M059J (cell line): ENCODE measurements around the gene OPA1. TPM values are rescaled to one million over a fixed set of nuclear protein-coding genes. Genes with fewer than 3 reads are reported as not detected.

Source experiments
- DNase-seq: peaks from one replicate; pipeline ENCODE4 v3.0.0-alpha.2; 2012; ENCODE audit warnings: low read depth
- total RNA-seq: library from RNA; depleted of rRNA; stranded (reverse); fragments of >200 nt; shearing (Covaris generic); gene quantifications from 2 replicates; pipeline ENCODE4 v1.2.3, GENCODE V29; 2014

Gene OPA1
- total RNA-seq, 1 experiment from 2014 or later = 54.8 TPM

GRCh38 chr3:193710286-193711165, 117.5 kb downstream of the OPA1 start:
- DNase-seq = no peak

GRCh38 chr3:193711166-193711485, 118.1 kb downstream of the OPA1 start:
- no peak for DNase-seq

- no peak for DNase-seq
These were observed 118.5 kb downstream of the OPA1 start for GRCh38 chr3:193711523-193711963.

- DNase-seq = no peak
These were observed 119.1 kb downstream of the OPA1 start for GRCh38 chr3:193711964-193712598.

- DNase-seq = no peak
These were observed 119.9 kb downstream of the OPA1 start for GRCh38 chr3:193712938-193713337.

- DNase-seq = no peak
These were observed 121.6 kb downstream of the OPA1 start for GRCh38 chr3:193714523-193715137.

- no peak for DNase-seq
These were observed 123.1 kb downstream of the OPA1 start for GRCh38 chr3:193716150-193716549.

GRCh38 chr3:193719735-193720134, 126.7 kb downstream of the OPA1 start:
- DNase-seq = no peak

GRCh38 chr3:193720169-193720568, 127.2 kb downstream of the OPA1 start:
- DNase-seq = no peak

- no peak for DNase-seq
These were observed 129.6 kb downstream of the OPA1 start for GRCh38 chr3:193722566-193722965.

- no peak for DNase-seq
These were observed 134.1 kb downstream of the OPA1 start for GRCh38 chr3:193727089-193727488.

GRCh38 chr3:193728429-193729087, 135.6 kb downstream of the OPA1 start:
- DNase-seq = no peak

- no peak for DNase-seq
These were observed 136.1 kb downstream of the OPA1 start for GRCh38 chr3:193729088-193729465.

GRCh38 chr3:193729601-193730000, 136.6 kb downstream of the OPA1 start:
- no peak for DNase-seq

- DNase-seq = no peak
These were observed 137.5 kb downstream of the OPA1 start for GRCh38 chr3:193730511-193730910.

GRCh38 chr3:193730976-193731375, 138.0 kb downstream of the OPA1 start:
- no peak for DNase-seq

GRCh38 chr3:193731656-193732055, 138.6 kb downstream of the OPA1 start:
- DNase-seq = no peak

GRCh38 chr3:193732391-193732790, 139.4 kb downstream of the OPA1 start:
- DNase-seq = peak; percentile 91

- DNase-seq = no peak
These were observed 139.8 kb downstream of the OPA1 start for GRCh38 chr3:193732827-193733226.

GRCh38 chr3:193734737-193735366, 141.8 kb downstream of the OPA1 start:
- DNase-seq = no peak

GRCh38 chr3:193735850-193736249, 142.8 kb downstream of the OPA1 start:
- DNase-seq = no peak

GRCh38 chr3:193736616-193737015, 143.6 kb downstream of the OPA1 start:
- DNase-seq = no peak
